H4 (cell line): ENCODE data around the gene LRBA. TPM values are rescaled to one million over a fixed set of nuclear protein-coding genes. Genes with fewer than 3 reads are reported as not detected.

Experiments
- DNase-seq: peaks from one replicate; pipeline ENCODE4 v3.0.0-alpha.2; 2015; ENCODE audit warnings: low spot score
- total RNA-seq: library from RNA; depleted of rRNA; stranded (reverse); fragments of >200 nt; shearing (Covaris generic); gene quantifications from 2 replicates; pipeline ENCODE4 v1.2.3, GENCODE V29; 2014

The LRBA gene
- total RNA-seq, 1 experiment from 2014 or later, result 31.1 TPM

- DNase-seq, result no peak
These were observed 130.5 kb downstream of the LRBA start for GRCh38 chr4:150884625-150885024.

GRCh38 chr4:150875367-150875766, 139.7 kb downstream of the LRBA start:
- DNase-seq, result no peak

- DNase-seq, result no peak
These were observed 140.5 kb downstream of the LRBA start for GRCh38 chr4:150874338-150875226.

- peak; percentile 66 for DNase-seq
These were observed 147.9 kb downstream of the LRBA start for GRCh38 chr4:150867148-150867547.

GRCh38 chr4:150863456-150863855, 151.6 kb downstream of the LRBA start:
- DNase-seq, result no peak

- DNase-seq, result no peak
These were observed 152.3 kb downstream of the LRBA start for GRCh38 chr4:150862829-150863228.

GRCh38 chr4:150859453-150859852, 155.6 kb downstream of the LRBA start:
- no peak for DNase-seq

- no peak for DNase-seq
These were observed 159.0 kb downstream of the LRBA start for GRCh38 chr4:150855981-150856510.

GRCh38 chr4:150854600-150854999, 160.5 kb downstream of the LRBA start:
- no peak for DNase-seq

GRCh38 chr4:150853882-150854281, 161.2 kb downstream of the LRBA start:
- DNase-seq, result no peak

GRCh38 chr4:150852216-150852615, 162.9 kb downstream of the LRBA start:
- DNase-seq, result no peak

- no peak for DNase-seq
These were observed 166.1 kb downstream of the LRBA start for GRCh38 chr4:150849016-150849415.

- no peak for DNase-seq
These were observed 186.9 kb downstream of the LRBA start for GRCh38 chr4:150828159-150828558.

GRCh38 chr4:150827226-150827625, 187.9 kb downstream of the LRBA start:
- no peak for DNase-seq

GRCh38 chr4:150826306-150826705, 188.8 kb downstream of the LRBA start:
- DNase-seq, result no peak

- DNase-seq, result no peak
These were observed 192.7 kb downstream of the LRBA start for GRCh38 chr4:150822407-150822806.

- DNase-seq, result no peak
These were observed 193.4 kb downstream of the LRBA start for GRCh38 chr4:150821641-150822040.

GRCh38 chr4:150820409-150820808, 194.7 kb downstream of the LRBA start:
- DNase-seq, result no peak

GRCh38 chr4:150818661-150819060, 196.4 kb downstream of the LRBA start:
- DNase-seq, result no peak

GRCh38 chr4:150817804-150818528, 197.1 kb downstream of the LRBA start:
- no peak for DNase-seq

- DNase-seq, result no peak
These were observed 198.1 kb downstream of the LRBA start for GRCh38 chr4:150817017-150817416.

GRCh38 chr4:150816491-150816890, 198.6 kb downstream of the LRBA start:
- DNase-seq, result no peak

- DNase-seq, result no peak
These were observed 200.2 kb downstream of the LRBA start for GRCh38 chr4:150814873-150815272.
